C4-2B (cell line): ENCODE data around the gene ANKRD50.

Experiments
- H3K27ac ChIP-seq: fragments of 450-650 bp; 2 replicates; pipeline ENCODE4 v1.5.1; 2017
- ZFX ChIP-seq: fragments of 450-650 bp; IDR thresholded peaks from 2 replicates; pipeline ENCODE4 v1.6.1; 2017
- TF ChIP-seq, protein P1 (sequence below): fragments of 450-650 bp; conservative IDR thresholded peaks from 2 replicates; pipeline ENCODE4 v1.5.1; 2017; ENCODE audit warnings: mild to moderate bottlenecking

The ANKRD50 gene

GRCh38 chr4:124726269-124726668 lies 13.7 kb upstream of the ANKRD50 start:
- no peak for TF ChIP-seq ZFX
- TF ChIP-seq, protein P1, sequence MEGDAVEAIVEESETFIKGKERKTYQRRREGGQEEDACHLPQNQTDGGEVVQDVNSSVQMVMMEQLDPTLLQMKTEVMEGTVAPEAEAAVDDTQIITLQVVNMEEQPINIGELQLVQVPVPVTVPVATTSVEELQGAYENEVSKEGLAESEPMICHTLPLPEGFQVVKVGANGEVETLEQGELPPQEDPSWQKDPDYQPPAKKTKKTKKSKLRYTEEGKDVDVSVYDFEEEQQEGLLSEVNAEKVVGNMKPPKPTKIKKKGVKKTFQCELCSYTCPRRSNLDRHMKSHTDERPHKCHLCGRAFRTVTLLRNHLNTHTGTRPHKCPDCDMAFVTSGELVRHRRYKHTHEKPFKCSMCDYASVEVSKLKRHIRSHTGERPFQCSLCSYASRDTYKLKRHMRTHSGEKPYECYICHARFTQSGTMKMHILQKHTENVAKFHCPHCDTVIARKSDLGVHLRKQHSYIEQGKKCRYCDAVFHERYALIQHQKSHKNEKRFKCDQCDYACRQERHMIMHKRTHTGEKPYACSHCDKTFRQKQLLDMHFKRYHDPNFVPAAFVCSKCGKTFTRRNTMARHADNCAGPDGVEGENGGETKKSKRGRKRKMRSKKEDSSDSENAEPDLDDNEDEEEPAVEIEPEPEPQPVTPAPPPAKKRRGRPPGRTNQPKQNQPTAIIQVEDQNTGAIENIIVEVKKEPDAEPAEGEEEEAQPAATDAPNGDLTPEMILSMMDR, result no peak
- no peak overlapping the region for H3K27ac ChIP-seq

DNA sequence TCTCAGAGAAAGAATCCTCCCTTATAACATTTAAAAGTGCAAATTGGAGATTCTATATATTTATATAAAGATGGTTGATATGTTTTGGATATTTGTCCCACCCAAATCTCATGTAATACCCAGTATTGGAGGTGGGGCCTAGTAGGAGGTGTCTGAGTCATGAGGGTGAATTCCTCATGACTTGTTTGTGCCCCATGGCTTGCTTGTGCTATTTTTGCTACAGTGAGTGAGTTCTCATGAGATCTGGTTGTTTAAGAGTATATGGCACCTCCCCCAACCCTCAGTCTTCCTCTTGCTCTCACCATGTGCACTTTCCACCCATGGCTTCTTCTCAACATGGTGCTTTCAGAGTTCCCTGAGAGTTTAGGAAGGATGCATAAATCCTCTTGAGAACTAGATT lies 9.5 kb upstream of the ANKRD50 start:
- TF ChIP-seq, protein P1, result no peak
- H3K27ac ChIP-seq, result no peak overlapping the region

DNA sequence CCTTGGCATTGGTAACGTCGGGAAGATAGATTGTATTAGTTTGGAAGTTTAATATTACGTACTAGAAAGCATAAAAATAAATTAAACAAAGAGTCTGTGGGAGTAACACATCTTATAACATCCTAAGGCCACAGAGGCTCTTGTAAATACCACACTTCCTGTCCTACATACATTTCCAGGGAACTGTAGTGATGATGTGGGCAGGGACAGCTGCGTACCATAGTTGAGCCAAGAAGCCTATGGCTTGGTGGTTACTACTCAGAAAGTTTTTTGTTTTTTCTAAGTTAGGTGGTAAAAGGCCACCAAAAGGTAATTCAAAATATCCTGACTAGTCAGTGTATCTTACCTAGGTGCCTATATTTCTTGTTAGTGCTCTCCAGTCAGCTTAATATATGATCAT lies 4.6 kb upstream of the ANKRD50 start:
- TF ChIP-seq ZFX, result no peak
- TF ChIP-seq, protein P1, result no peak
- H3K27ac ChIP-seq, result no peak overlapping the region

DNA sequence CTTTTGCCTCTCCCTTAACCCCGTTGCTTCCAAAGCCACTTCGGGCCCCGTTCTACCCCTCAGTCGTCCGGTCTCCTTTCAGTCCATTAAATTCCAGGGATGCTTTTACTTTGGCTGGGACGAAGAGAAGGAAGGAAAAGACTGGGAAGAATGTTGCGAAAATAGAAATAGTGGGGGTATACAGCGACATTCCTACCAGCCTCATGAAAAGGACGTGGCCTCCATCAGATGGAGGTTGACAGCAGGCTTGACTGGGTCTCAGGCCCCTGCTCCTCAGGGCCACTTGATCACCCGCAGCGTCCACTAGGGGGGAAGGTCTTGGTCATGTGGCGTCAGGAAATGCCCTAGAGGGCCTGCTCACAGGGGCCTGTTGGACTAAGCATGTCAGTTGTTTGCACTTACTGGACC lies 657 bp upstream of the ANKRD50 start:
- no peak for TF ChIP-seq ZFX
- TF ChIP-seq, protein P1, result peak; percentile 20
- H3K27ac ChIP-seq, result peak overlapping the region; percentile 92

- H3K27ac ChIP-seq, result peak overlapping the region; percentile 92
- TF ChIP-seq ZFX, result 0 out of 2 replicates have a peak, but pooled peaks have one; percentile 18
- TF ChIP-seq, protein P1, result peak; percentile 16; the same call in 1 of the 2 replicates
Observed at GRCh38 chr4:124711471-124712371, 811 bp downstream of the ANKRD50 start.

- TF ChIP-seq, protein P1, result no peak
- TF ChIP-seq ZFX, result no peak
- H3K27ac ChIP-seq, result no peak overlapping the region
Observed at GRCh38 chr4:124710911-124711310, 1.6 kb downstream of the ANKRD50 start.

GRCh38 chr4:124710015-124710741 lies 2.4 kb downstream of the ANKRD50 start:
- H3K27ac ChIP-seq, result no peak overlapping the region
- TF ChIP-seq ZFX, result no peak
- TF ChIP-seq, protein P1, result no peak
